ENCODE measurements around the gene EIF3L.
A peak's percentile ranks its signal among the peaks of the same experiment; 100 is the strongest.
"Not testable (repeated sequence)": the region's sequence is repeated elsewhere in the genome, so short reads cannot be mapped to it uniquely, and the experiment has no call there.

The EIF3L gene

DNA sequence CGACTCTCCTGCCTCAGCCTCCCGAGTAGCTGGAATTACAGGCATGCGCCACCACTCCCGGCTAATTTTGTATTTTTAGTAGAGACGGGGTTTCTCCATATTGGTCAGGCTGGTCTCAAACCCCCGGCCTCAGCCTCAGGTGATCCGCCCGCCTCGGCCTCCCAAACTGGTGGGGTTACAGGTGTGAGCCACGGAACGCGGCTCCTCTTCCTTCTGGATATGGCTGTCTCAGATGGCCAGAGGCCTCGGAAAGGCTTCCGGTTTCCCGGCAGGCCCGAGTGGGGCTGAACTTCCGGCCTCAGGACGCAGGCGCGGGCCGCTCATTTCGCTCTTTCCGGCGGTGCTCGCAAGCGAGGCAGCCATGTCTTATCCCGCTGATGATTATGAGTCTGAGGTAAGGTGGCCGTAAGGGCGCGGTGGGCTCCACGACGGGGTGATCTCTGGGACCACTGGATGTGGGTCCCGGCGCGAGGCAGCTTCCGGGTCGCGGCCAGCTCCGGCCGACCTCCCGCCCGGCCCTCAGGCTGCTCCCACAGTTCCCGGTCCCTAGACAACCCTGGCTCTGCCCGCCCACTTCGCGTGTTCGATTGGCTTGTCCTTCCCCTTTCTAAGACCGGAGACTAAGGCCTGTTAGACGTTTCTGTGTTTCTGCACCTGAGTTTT is at the start of gene EIF3L:
TSS of gene EIF3L (plus strand) at position 331 of the 663 bp plus-strand sequence. CDS start at position 362, 31 bp downstream.
- peak; percentile 91 for DNase-seq

DNA sequence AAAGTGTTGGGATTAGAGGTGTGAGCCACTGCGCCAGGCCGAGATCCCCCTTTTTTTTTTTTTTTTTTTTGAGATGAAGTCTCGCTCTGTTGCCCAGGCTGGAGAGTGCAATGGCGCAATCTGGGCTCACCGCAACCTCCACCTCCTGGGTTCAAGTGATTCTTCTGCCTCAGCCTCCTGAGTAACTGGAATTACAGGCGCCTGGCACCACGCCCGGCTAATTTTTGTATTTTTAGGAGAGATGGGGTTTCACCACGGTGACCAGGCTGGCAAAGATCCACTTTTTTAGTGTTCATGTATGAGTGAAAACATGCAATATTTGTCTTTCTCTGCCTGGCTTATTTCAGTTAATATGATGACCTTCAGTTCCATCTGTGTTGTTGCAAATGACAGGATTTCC is 49.2 kb upstream of the EIF3L start:
- not testable (repeated sequence) for DNase-seq

DNA sequence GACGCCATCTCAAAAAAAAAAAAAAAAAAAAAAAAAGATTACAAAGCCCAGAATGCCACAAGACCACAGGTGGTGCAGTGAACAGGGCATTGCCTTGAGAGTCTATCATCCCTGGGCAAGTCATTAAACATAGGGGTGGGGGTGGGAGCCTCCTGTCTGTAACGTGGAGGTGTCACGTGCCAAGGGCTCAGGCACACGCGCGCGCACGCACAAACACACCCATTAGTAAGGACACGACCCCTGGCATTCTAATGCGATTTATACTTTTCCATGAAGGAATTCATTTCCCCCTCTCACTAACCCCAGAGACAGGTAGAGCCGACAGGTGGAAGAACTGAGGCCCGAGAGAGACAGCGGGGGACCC is 47.3 kb upstream of the EIF3L start:
- no peak for DNase-seq

DNA sequence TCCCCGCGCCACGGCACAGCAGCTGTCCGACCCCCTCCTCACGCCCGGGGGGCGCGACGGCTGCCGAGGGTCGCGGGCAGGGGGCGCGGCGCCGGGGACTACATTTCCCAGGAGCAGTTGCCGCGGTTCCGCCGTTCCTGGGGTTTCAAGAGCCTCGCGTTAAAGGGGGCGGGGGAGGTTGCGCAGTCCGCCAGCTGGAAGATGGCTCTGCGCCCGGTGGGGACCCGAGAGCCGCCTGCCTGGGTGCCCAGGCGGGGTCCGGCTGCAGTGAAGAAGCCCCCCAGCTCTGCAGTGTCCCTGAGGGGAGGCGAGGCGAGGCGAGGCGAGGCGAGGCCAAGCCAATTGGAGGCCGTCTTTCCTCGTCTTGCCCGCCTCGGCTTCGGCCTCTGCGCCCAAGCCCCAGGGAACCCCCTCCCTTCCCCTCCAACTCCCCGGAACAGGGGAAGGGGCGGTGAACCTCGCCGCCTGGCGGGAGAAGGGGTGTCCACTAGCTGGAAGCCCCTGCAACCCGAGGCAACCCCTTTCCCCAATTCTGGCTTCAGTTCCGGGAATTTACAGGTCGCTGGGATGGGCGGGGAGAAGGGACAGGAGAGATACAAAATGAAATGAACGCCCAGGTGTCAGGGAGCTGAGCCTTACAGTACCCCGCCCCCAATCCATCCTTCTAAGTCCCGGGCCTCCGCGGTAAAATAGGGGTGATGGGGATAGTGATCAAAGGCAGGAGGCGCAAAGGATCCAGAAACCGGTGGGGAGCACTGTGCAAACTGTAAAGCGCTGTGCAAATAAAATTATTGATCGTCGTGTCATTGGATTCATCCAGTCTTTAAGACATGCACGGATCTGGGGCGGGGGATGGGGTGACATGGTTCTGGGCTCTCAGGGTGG is 46.7 kb upstream of the EIF3L start:
- DNase-seq = no peak

DNA sequence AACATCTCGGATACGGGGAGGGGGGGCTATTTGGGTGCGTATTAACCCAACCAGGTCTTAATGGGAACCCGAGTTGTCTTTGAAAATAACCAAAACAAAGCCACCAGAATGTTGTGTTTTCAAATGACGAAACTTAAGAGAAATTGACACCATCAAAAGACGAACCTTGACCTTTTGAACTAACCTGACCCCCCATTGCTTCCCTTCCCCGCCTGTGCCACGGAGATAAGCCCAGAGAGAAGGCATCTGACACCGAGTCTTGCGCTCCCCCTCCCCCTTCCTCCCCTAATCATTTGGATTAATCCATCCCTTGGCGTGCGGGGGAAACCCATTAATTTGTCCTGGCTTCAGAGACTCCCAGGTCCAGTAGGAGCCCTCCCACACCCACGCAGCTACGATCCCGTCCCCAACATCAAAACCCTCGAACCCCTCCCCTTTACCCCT is 46.0 kb upstream of the EIF3L start:
- DNase-seq = no peak

DNA sequence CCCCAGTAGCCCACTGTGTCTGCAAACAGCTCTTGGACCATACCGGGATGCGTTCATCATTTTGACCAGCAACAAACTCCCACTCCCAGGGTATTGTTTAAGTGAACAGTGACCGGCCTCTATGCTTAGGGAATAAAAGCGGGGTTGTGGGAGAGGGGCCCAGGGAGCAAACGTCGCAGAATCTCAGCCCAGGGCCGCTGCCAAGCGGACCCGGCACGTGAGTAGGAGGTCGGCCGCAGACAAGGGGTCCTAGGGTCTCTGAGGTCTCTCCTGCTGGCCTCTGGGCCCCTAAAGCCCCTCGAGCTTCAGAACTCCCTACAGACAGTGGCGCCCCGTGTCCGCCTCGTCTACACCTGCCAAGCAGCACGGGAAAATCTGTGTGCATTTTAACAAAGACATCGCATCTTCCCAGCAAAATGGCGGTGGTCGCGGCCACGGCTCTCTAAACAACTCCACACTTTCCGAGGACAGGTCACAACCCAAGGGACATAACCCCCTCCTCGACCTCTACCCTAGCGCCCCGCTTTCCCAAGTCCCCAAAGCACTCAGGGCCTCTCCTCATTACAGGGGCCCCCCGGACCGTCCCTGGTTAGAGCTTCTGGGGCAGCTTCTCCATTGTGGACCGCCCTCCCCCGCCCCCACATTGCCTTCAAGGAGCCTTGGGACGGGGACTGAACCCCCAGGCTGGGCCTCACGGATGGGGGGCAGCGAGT is 45.4 kb upstream of the EIF3L start:
- DNase-seq = no peak

DNA sequence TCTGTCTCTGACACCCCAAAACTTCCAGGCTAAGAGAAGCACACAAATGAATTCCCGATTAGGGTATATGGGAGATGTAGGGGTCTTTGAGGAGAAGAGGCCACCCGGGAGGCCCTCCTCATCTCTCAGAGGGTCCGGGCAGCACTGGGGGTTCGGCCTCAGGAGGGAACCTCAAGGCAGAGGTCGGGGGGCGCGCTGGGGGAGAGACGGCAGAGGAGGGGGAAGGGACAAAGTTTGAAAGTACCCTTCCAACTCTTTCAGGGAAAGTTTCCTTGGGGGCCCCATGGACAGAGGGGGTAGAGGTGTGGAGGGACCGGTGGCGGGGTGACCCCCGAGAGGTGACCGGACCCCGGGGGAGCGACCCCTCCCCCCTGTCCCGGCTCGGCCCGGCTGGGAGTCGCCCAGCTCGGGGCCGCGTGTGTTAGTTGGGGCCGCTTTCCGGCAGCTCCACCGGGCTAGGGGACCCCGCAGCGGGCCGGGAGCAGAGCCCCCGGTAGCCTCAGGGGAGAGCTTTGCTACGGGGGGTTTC is 44.8 kb upstream of the EIF3L start:
- no peak for DNase-seq

DNA sequence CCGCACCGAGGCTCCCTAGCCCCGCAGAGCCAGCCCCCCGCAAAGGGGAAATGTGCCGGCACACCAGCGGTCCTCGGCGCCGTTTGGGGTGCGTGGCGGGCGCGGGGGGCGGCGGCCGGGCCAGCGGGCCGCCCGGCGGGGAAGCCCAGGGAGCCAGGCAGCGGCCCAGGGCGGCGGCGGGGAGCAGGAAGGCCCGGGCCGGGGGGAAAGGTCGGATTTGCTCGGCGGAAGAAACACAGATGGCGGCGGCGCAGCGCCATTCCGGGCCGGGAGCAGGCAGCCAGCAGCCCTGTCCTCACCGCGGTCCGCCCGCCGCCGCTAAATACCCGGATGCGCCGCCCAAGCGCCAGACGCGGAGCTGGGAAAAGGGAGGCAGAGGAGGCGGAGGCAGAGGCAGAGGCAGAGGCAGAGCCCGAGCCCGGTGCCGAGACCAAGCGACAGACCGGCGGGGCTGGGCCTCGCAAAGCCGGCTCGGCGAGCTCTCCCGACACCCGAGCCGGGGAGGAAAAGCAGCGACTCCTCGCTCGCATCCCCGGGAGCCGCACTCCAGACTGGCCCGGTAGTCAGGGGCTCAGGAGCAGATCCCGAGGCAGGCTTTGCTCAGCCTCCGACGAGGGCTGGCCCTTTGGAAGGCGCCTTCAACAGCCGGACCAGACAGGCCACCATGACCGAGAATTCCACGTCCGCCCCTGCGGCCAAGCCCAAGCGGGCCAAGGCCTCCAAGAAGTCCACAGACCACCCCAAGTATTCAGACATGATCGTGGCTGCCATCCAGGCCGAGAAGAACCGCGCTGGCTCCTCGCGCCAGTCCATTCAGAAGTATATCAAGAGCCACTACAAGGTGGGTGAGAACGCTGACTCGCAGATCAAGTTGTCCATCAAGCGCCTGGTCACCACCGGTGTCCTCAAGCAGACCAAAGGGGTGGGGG is 44.1 kb upstream of the EIF3L start:
- DNase-seq = peak; percentile 83

DNA sequence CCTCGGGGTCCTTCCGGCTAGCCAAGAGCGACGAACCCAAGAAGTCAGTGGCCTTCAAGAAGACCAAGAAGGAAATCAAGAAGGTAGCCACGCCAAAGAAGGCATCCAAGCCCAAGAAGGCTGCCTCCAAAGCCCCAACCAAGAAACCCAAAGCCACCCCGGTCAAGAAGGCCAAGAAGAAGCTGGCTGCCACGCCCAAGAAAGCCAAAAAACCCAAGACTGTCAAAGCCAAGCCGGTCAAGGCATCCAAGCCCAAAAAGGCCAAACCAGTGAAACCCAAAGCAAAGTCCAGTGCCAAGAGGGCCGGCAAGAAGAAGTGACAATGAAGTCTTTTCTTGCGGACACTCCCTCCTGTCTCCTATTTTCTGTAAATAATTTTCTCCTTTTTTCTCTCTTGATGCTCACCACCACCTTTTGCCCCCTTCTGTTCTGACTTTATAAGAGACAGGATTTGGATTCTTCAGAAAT is 43.4 kb upstream of the EIF3L start:
- no peak for DNase-seq

DNA sequence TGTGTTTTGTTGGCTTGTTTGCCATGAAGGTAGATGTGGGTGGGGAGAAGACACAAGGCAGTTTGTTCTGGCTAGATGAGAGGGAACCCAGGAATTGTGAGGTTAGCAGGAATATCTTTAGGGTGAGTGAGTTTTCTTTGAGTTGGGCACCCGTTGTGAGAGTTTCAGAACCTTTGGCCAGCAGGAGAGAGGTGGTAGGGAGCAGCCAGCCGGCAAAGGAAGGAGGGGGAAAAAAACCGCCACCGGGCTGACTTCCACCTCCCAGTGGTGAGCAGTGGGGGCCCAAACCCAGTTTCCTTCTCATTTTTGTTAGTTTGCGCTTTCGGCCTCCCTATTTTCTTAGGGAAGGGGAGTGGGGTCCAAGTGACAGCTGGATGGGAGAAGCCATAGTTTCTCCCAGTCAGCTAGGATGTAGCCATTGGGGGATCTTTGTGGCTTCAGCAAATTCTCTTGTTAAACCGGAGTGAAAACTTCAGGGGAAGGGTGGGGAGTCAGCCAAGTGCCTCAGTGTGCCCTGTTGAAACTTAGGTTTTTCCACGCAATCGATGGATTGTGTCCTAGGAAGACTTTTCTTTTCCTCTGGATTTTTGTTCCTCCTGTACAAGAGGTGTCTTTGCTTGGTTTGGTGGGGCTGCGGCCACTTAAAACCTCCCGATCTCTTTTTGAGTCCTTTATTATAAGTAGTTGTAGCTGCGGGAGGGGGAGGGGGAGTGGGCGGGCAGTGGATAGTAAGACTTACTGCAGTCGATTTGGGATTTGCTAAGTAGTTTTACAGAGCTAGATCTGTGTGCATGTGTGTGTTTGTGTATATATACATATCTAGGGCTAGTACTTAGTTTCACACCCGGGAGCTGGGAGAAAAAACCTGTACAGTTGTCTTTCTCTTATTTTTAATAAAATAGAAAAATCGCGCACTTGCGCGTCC is 42.5 kb upstream of the EIF3L start:
- no peak for DNase-seq

DNA sequence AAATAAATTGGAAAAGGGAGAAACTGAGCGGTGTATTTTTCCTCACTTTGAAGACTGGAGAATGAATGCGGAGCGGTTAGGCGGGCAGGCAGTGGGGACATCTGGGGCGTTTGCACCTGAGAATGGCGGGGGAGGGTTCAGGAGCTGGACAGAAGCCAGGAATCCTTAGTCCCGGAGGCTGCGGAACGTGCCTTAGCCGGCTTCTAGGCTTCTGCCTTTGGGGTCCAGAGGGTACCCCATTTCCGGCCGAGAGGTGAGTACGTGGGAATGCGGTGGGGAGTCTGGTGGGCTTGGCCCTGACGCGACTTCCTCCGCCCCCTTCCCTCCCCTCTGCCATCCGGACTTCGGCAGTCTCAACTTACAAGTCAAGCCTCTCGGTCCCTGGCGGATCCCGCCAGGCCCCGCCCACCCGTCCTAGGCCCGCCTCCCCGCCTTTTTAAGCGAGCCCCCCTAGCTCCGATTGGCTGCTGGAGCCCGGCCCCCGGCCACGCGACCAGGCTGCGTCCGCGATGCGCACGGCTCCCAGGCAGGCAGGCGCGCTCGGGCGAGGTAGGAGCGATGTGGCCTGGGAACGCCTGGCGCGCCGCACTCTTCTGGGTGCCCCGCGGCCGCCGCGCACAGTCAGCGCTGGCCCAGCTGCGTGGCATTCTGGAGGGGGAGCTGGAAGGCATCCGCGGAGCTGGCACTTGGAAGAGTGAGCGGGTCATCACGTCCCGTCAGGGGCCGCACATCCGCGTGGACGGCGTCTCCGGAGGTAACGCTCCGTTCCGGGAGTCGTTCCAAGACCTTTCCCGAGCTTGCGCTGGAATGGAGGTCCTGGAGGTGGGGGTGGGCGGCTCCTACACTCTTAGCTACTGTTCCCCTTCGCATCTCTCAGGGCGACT is 41.6 kb upstream of the EIF3L start, which contains the start of gene GCAT:
TSS of gene GCAT (plus strand) at position 525 of the 884 bp plus-strand sequence. CDS start at position 559, 34 bp downstream.
- DNase-seq = peak; percentile 91

DNA sequence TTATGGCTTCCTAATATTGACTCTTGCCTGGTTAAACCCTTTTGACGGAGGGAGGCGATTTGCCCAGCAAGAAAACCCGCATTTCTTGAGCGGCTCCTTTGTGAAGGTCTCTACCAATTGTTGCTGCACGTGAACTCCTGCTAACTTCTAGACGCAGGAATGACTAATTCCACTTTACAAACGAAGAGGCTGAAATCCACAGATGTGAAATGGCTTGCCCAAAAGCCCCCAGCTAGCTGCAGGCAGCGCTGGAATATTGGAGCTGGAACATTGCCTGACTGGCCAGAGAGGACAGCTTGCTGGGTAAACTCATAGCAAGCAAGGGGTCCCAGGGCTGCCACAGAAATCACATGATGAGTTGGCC is 40.9 kb upstream of the EIF3L start:
- DNase-seq = no peak

DNA sequence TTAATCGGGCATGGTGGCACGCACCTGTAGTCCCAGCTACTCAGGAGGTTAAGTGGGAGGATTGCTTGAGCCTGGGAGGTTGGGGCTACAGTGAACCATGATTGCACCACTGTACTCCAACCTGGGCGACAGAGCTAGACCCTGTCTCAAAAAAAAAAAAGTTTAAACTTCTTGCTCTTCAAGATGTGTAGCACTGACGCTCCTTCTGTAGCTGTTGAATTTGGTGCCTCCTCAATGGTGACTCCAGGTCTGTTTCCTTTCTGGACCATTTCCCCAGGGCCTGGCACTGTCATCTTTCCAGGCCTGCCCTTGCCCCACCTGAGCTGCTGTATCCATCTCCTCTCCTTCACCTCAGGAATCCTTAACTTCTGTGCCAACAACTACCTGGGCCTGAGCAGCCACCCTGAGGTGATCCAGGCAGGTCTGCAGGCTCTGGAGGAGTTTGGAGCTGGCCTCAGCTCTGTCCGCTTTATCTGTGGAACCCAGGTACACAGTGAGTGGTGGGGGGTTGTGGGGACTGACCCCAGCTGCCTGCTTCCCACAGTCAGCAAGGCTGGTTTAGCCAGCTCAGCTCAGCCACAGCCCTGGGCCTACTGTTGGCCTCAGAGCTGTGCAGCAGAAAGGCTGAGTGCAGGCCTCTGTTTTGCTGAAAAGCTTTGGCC is 39.4 kb upstream of the EIF3L start:
- no peak for DNase-seq

DNA sequence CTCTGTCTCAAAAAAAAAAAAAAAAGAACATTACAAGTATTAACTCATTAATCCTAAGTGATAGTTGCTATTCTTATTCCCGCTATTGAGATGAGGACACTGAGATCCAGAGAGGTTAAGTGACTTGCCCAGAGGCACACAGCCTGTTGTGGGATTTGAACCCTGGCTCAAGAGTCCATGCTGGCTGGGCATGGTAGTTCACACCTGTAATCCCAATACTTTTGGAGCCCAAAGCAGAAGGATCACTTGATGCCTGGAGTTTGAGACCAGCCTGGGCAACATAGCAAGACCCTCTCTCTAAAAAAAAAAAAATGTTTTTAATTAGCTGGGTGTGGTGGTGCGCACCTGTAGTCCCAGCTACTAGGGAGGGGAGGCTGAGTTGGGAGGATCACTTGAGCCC is 37.4 kb upstream of the EIF3L start:
- no peak for DNase-seq

DNA sequence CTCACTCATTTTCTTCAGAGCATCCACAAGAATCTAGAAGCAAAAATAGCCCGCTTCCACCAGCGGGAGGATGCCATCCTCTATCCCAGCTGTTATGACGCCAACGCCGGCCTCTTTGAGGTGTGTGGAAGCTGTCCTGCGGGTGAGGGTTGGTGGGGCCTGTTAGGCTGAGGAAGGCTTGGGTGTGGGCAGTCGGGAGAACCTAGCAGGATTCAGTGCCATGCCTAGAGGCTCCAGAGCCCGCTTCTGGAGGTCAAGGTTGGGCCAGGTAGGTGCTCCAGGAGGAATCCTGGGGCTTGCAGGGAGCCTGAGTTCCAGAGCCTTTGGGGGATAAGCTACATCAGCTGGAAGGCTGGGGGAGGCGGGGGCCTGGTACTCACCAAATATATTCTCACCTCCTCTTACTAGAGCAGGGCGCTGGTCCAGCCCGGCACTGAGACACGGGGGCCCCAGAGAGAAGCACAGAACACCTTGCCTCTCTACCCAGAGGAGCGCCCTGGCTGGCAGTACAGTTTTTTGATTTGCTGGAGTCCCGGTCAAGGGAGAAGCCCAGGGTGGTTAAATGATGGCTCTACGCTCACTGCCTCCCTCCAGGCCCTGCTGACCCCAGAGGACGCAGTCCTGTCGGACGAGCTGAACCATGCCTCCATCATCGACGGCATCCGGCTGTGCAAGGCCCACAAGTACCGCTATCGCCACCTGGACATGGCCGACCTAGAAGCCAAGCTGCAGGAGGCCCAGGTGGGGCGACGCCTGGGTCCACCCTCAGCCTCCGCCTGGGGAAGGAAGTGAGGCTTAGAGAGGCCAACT is 36.1 kb upstream of the EIF3L start:
- DNase-seq = no peak

DNA sequence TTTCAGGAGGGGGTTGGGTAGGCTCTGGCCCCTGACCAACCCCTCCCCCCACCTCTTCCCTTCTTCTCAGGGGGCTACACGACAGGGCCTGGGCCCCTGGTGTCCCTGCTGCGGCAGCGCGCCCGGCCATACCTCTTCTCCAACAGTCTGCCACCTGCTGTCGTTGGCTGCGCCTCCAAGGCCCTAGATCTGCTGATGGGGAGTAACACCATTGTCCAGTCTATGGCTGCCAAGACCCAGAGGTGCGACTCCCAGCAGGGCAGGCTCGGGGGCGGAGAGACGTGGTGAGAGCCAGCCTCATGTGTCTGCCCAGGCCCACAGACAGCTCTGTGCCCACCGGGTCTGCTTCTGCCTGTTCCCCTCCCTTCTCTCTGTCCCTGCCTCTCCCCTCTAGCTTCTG is 33.6 kb upstream of the EIF3L start:
- DNase-seq = no peak

DNA sequence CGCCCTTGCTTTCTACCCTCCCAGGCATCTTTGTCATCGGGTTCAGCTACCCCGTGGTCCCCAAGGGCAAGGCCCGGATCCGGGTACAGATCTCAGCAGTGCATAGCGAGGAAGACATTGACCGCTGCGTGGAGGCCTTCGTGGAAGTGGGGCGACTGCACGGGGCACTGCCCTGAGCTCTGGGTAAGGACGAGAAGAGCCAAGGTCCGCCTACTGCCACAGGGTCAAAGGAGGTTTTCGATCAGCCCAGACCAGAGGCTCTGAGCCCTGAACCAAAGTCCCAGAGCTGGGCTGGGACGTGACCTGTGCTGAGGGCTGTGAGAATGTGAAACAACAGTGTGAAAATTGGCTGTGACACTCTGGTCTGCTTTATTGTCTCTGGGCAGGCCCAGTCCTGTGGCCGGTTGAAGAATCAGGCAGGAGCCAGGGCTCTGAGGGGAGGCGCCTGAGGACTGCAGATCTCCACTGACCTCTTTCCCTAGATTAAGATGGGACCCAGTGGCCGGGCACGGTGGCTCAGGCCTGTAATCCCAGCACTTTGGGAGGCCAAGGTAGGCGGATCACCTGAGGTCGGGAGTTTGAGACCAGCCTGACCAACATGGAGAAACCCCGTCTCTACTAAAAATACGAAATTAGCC is 32.6 kb upstream of the EIF3L start:
- DNase-seq = no peak

Data from stimulated activated CD4-positive, alpha-beta T cell treated with anti-CD3 and anti-CD28 coated beads, Interleukin-1b, Interleukin-23, amount 100 ng/mL, for 48 hours (primary cell).